ENCODE results near the gene NT5C1A. TPM values are rescaled to one million over a fixed set of nuclear protein-coding genes. Genes with fewer than 3 reads are reported as not detected.

The NT5C1A gene
- total RNA-seq, 2 donors from 2014 or later: 2.3 to 3.1 TPM

GRCh38 chr1:39647247-39647646 is 24.7 kb downstream of the NT5C1A start:
- no peak overlapping the region for H3K4me3 ChIP-seq
- H3K27me3 ChIP-seq: no peaks in the 10 kb centered on the region
- TF ChIP-seq CTCF (IDR thresholded peaks at IDR 0.05): no peak
- no peak for TF ChIP-seq POLR2A (IDR thresholded peaks at IDR 0.05)
- DNase-seq: no peak
- no peak for ATAC-seq
- 48 to 57% methylated on average over 3 of the region's 3 CpGs for WGBS, 2 donors
- H3K4me1 ChIP-seq: peaks cover 70% of the 10 kb centered on the region
- intact Hi-C loops (cut with DNase I): no loop called here
- peak overlapping the region; percentile 84 to 97 (median 94) for H3K27ac ChIP-seq
- H3K9me3 ChIP-seq: no peaks in the 10 kb centered on the region
- H3K36me3 ChIP-seq (replicated peaks in 1 of 2; ENCODE audit: insufficient read depth in 1 of 2, low read depth in 2 of 2): no peaks in the 10 kb centered on the region

DNA sequence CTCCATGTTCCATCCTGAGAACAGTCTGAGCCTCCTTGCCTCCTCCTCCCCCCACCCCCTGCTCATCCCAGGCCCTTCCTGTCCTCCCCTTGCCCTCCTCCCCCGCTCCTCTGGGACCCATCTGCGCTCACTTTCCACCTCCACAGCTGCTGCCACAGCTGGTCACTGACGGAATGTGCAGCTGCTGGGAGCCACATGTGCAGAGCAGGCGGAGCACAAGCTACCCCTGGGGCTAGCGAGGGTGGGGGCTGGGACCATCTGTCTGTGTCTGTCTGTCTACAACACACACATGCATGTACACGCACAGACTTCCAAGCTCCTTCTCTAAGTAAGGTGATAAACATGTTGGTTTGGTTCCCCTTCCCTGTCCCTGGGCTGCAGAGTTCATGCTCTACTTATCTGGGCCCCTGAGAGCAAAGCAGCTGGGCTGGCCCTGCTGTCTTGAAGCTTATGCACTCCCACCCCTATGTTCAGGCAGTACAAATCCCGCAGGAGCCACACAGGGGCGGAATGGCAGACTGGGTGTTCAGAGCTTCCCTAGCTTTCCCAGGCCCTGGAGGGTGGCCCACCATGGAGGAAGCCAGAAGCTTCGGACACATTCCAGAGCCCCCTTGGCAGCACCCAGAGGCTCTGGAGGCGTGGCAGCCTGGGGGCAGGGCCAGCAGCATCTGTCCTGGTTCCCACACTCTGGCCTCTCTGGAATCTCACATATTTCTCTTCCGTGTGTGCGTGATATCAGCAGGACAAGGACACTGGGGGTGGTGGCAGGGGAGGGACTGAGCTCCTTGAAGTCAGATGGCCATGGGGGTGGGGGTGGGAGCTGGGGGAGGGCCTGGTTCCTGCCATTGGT is 25.4 kb downstream of the NT5C1A start:
- Histone ChIP-seq H3K27ac (peak overlapping the region; percentile 84 to 97 (median 94)), H3K4me3 (no peak overlapping the region), H3K27me3 (no peaks in the 10 kb centered on the region), H3K9me3 (no peaks in the 10 kb centered on the region), H3K4me1 (peaks cover 67% of the 10 kb centered on the region), H3K36me3 (replicated peaks in 1 of 2; ENCODE audit: insufficient read depth in 1 of 2, low read depth in 2 of 2) (no peaks in the 10 kb centered on the region)
- intact Hi-C loops (cut with DNase I): no loop called here
- ATAC-seq (peak; percentile 89), DNase-seq (peak; percentile 92 to 97 (median 95))
- TF ChIP-seq CTCF (IDR thresholded peaks at IDR 0.05) (peak in 1 of 7 experiments; percentile 8), POLR2A (IDR thresholded peaks at IDR 0.05) (peak in 2 of 3 donors; percentile 55 to 56)
- 15 to 16% methylated on average over 8 to 12 of the region's 12 CpGs for WGBS, 2 donors

- intact Hi-C loops (cut with DNase I): no loop called here
- ATAC-seq: no peak
- Histone ChIP-seq H3K4me1 (peaks cover 66% of the 10 kb centered on the region), H3K36me3 (replicated peaks in 1 of 2; ENCODE audit: insufficient read depth in 1 of 2, low read depth in 2 of 2) (no peaks in the 10 kb centered on the region), H3K27me3 (no peaks in the 10 kb centered on the region), H3K27ac (peak overlapping the region; percentile 84 to 97 (median 94)), H3K9me3 (no peaks in the 10 kb centered on the region), H3K4me3 (no peak overlapping the region)
- no peak for TF ChIP-seq CTCF (IDR thresholded peaks at IDR 0.05)
- no peak for TF ChIP-seq POLR2A (IDR thresholded peaks at IDR 0.05)
- DNase-seq: peak; percentile 53 to 72 (median 61)
- 35 to 45% methylated on average over 3 of the region's 3 CpGs for WGBS, 2 donors
Measured at GRCh38 chr1:39645411-39646043, 26.4 kb downstream of the NT5C1A start.

GRCh38 chr1:39643705-39644104 is 28.2 kb downstream of the NT5C1A start:
- no peak for ATAC-seq
- DNase-seq: no peak
- H3K27ac ChIP-seq: no peak overlapping the region

More at GRCh38 chr1:39643705-39644104, 28.2 kb downstream of the NT5C1A start:
- no peaks in the 10 kb centered on the region for H3K9me3 ChIP-seq
- no peaks in the 10 kb centered on the region for H3K36me3 ChIP-seq (replicated peaks in 1 of 2; ENCODE audit: insufficient read depth in 1 of 2, low read depth in 2 of 2)
- TF ChIP-seq CTCF (IDR thresholded peaks at IDR 0.05): no peak
- no peak for TF ChIP-seq POLR2A (IDR thresholded peaks at IDR 0.05)
- H3K27me3 ChIP-seq: no peaks in the 10 kb centered on the region
- H3K4me1 ChIP-seq: peaks cover 65% of the 10 kb centered on the region
- H3K4me3 ChIP-seq: no peak overlapping the region
- 85 to 87% methylated on average over 3 of the region's 3 CpGs for WGBS, 2 donors
- intact Hi-C loops (cut with DNase I): no loop called here
